Common myeloid progenitor, CD34-positive (primary cell): ENCODE measurements around the gene ABHD16A.
A peak's percentile ranks its signal among the peaks of the same experiment; 100 is the strongest.

Experiments
- CTCF ChIA-PET: fragments of 350-600 bp; sonication (Branson Sonifier 250); formaldehyde crosslinking; loops from one replicate; lab custom pipeline; 2021; ENCODE audit warnings: antibody characterized with exemption; lab: Charles Lee
- POLR2A ChIA-PET: fragments of 350-600 bp; sonication (Branson Sonifier 250); formaldehyde crosslinking; loops from one replicate; lab custom pipeline; 2021; ENCODE audit warnings: antibody characterized with exemption; lab: Charles Lee
- DNase-seq, 3 donors: peaks; one replicate each; pipeline versions ENCODE4 v3.0.0 to v3.0.0-alpha.2; 2013
- H3K27ac ChIP-seq, 2 experiments: 1 replicate in 1 of 2; 2 replicates in 1 of 2; pipeline ENCODE4 v1.7.0; 2013; ENCODE audit warnings: inconsistent platforms in 2 of 2, low read length in 2 of 2, mild to moderate bottlenecking in 2 of 2, low read depth in 1 of 2, moderate library complexity in 1 of 2; ENCODE audit not compliant: severe bottlenecking in 2 of 2, insufficient read depth in 1 of 2, poor library complexity in 1 of 2
- H3K27me3 ChIP-seq, 5 experiments: replicated peaks in 2 of 5; 1 replicate in 3 of 5; 2 replicates in 2 of 5; pipeline versions ENCODE4 v1.6.1 to v1.7.0; 2013; ENCODE audit warnings: low read length in 4 of 5, mild to moderate bottlenecking in 2 of 5, moderate library complexity in 2 of 5, inconsistent platforms in 1 of 5; ENCODE audit not compliant: insufficient read depth in 5 of 5, control insufficient read depth in 4 of 5
- H3K36me3 ChIP-seq, 4 experiments: 1 replicate in 2 of 4; 2 replicates in 2 of 4; pipeline versions ENCODE4 v1.6.1 to v1.7.0; 2013; ENCODE audit warnings: low read length in 3 of 4, control low read depth in 1 of 4, mild to moderate bottlenecking in 1 of 4; ENCODE audit not compliant: control insufficient read depth in 4 of 4, insufficient read depth in 4 of 4
- H3K4me1 ChIP-seq, 4 experiments: 1 replicate in 3 of 4; 2 replicates in 1 of 4; pipeline versions ENCODE4 v1.6.1 to v1.7.1; 2013; ENCODE audit warnings: low read length in 3 of 4, mild to moderate bottlenecking in 3 of 4, control low read depth in 1 of 4, inconsistent platforms in 1 of 4, moderate library complexity in 1 of 4; ENCODE audit not compliant: control insufficient read depth in 4 of 4, insufficient read depth in 4 of 4; ENCODE audit errors: control extremely low read depth in 1 of 4
- H3K4me3 ChIP-seq, 7 experiments: 1 replicate in 4 of 7; 2 replicates in 3 of 7; pipeline versions ENCODE4 v1.5.1 to v1.7.0; 2013; ENCODE audit warnings: mild to moderate bottlenecking in 7 of 7, low read length in 6 of 7, moderate library complexity in 6 of 7, inconsistent platforms in 2 of 7, low read depth in 2 of 7, control low read depth in 1 of 7; ENCODE audit not compliant: insufficient read depth in 4 of 7, control insufficient read depth in 1 of 7; ENCODE audit errors: extremely low read depth in 1 of 7
- H3K9me3 ChIP-seq, 5 experiments: 1 replicate in 4 of 5; 2 replicates in 1 of 5; pipeline versions ENCODE4 v1.6.1 to v1.7.1; 2013; ENCODE audit warnings: low read length in 4 of 5, mild to moderate bottlenecking in 2 of 5, inconsistent platforms in 1 of 5, low read depth in 1 of 5, moderate library complexity in 1 of 5; ENCODE audit not compliant: control insufficient read depth in 4 of 5, insufficient read depth in 2 of 5; ENCODE audit errors: control extremely low read depth in 1 of 5
- WGBS: methylation state at CpG from one replicate; pipeline ENCODE4 v1.1.5; 2013; ENCODE audit not compliant: insufficient coverage; 5-methylcytosine and 5-hydroxymethylcytosine counted together

ABHD16A gene

DNA sequence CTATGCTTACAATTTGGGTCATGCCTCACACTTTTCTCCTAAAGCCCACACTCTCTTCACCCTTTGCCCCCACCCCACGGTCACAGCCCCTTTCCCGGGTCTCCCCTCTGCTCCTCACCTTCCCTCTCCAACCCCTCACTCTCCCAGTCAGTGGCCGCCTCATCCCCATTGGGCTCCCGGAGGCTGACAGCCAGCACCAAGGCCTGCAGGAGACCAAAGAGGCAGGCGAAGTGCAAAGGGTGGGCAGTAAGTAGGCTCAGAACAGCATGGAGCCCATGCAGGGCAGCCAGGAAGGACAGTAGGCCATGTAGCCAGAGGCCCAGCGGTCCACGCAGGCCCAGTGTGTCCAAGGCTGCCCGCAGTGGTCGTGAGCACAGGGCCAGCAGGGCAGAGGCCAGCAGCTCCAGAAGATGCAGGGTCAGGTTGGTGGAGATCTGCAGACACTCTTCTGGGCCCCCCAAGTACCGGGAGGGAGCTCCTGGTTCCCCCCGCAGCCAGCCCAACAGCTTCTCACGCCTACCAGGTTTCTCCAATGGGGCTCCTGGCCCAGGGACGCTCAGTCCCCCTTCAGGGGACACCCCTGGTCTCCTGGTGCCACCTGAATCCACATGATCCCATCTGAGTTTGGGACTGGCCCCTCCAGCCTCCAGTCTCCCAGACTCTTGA, 44.0 kb downstream of the ABHD16A start:
- Histone ChIP-seq H3K27me3 (no peaks in the 10 kb centered on the region), H3K27ac (peak overlapping the region; percentile 74 to 86), H3K36me3 (peaks cover 4 to 36% (median 27%) of the 10 kb centered on the region in 4 experiments), H3K4me1 (peaks cover 10 to 64% (median 38%) of the 10 kb centered on the region in 4 experiments), H3K9me3 (no peaks in the 10 kb centered on the region), H3K4me3 (peak overlapping the region in 5 of 7 experiments; percentile 77 to 94 (median 80))
- no peak for DNase-seq
- ChIA-PET POLR2A (no interaction called here), CTCF (interaction anchor here (0.7 to 0.9 kb wide), 2 partner anchors 9 to 111 kb away, joined by 3 read pairs; no protein-coding TSS in a partner anchor)
- 96% methylated on average over 11 of the region's 13 CpGs for WGBS

DNA sequence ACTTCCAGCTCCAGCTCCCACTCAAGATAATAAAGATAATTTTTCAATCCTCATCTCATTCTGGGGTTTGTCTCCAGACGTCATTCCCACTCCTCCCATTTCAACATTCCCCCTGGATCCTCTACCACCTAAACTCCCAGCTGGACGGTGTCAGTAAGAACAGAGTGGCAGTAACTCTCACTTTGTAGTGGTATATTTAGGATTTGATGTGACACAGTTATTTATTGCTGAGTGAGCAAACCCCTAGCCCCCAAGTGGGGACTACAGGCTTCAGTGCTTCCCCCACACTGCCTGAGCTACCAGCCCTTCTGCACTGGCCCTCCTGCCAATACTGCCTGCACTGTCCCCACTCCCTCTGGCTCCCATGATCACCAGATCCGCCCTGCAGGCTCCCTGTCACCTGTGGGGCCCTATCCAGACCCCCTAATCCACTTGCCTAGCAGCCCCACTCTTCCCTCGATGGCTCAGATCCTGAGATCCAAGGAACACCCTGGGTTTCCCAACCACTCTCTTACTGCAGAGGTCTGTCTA, 44.9 kb downstream of the ABHD16A start:
- no peak for DNase-seq
- WGBS: 100% methylated on average over 2 of the region's 4 CpGs
- ChIA-PET POLR2A (no interaction called here), CTCF (interaction anchor here (1.3 to 1.6 kb wide), 2 partner anchors 13 to 60 kb away, joined by 4 to 6 read pairs; no protein-coding TSS in a partner anchor)
- no peak overlapping the region for H3K4me3 ChIP-seq
- H3K27ac ChIP-seq: peak overlapping the region in 1 of 2 experiments; percentile 29
- H3K27me3 ChIP-seq: no peaks in the 10 kb centered on the region
- H3K9me3 ChIP-seq: no peaks in the 10 kb centered on the region
- peaks cover 6 to 61% (median 34%) of the 10 kb centered on the region in 4 experiments for H3K4me1 ChIP-seq
- peaks cover 4 to 33% (median 25%) of the 10 kb centered on the region in 4 experiments for H3K36me3 ChIP-seq

DNA sequence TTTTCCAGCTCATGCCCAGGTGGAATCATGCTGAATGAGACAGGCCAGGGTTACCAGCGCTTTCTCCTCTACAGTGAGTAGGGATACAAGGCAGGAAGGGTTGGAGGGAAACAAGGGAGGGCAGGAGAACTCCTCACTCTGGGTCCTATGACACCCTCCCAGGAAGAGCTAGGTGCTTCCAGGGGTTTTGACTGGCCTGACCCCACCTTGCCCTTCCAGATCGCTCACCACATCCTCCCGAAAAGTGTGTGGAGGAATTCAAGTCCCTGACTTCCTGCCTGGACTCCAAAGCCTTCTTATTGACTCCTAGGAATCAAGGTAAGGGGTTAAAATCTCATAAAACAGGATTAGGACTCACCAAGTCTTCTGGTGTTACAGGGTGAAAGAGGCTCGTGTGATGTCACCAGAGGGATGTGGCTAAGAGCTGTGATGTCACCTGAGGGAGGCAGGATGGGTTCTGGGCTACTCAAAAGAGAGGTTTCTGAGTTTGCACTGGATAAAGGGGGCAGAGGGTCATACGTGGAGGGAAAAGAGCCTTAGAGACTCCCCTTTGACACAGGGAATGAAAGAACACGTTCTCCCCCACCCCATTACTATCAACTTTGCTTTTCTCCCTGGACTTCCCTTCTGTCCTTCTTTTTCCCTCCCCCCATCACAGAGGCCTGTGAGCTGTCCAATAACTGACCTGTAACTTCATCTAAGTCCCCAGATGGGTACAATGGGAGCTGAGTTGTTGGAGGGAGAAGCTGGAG, 45.5 kb downstream of the ABHD16A start:
- Histone ChIP-seq H3K4me1 (peaks cover 5 to 60% (median 35%) of the 10 kb centered on the region in 4 experiments), H3K9me3 (no peaks in the 10 kb centered on the region), H3K4me3 (no peak overlapping the region), H3K27me3 (no peaks in the 10 kb centered on the region), H3K27ac (peak overlapping the region in 1 of 2 experiments; percentile 29), H3K36me3 (peaks cover 4 to 32% (median 24%) of the 10 kb centered on the region in 4 experiments)
- ChIA-PET POLR2A (no interaction called here), CTCF (interaction anchor here (0.6 to 1.6 kb wide), 4 partner anchors 14 to 133 kb away, joined by 3 to 6 read pairs (median 4); no protein-coding TSS in a partner anchor)
- no peak for DNase-seq
- 96% methylated on average over 4 of the region's 6 CpGs for WGBS

DNA sequence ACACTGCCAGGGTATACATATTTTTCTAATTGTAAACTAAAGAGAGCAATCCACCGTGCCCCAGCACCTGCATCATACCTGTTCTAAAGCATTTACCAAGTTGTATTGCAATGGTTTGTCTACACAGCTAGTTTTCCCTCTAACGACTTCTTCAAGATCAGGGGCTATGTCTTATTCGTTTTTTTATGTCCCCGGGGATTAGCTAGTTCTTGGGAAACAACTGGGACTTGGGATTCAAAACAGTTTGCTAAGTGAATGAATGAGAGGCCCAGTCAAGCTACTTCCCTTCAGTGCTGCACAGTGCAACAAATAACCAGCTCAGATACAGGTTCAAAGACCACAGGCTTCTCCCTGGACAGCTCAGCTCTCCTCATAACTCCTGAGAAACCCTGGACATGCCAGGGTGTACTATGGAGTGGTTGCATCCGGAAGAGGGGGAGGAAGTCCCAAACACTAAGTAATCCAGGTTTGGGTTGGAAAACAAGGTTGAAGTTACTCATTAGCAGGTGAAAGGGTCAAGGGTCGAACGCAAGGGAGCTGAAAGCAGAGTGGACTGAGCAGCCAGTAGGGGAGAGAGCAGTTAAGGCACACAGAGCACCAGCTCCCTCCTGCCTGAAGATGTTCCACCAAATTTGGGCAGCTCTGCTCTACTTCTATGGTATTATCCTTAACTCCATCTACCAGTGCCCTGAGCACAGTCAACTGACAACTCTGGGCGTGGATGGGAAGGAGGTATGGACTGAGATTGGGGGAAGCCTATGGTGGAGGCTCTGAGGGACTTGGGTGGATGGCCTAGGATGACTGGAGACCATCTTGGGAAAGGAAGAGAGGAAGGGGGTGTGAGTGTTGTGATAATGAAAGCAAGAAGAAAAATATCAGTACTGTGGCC, 47.5 kb downstream of the ABHD16A start, which contains the start of gene APOM:
Gene APOM (plus strand): TSS at position 546 of the 889 bp plus-strand sequence. CDS start 73 bp downstream, at position 619.
- ChIA-PET POLR2A (interaction anchor here (4.5 kb wide), 1 partner anchor 9 kb away, joined by 31 read pairs; the partner anchor contains the start of genes CSNK2B and GPANK1), CTCF (interaction anchor here (1.0 to 4.7 kb wide), 3 partner anchors 9 to 135 kb away, joined by 3 to 40 read pairs (median 3); partner anchors contain the start of genes CSNK2B and GPANK1)
- WGBS: 98% methylated on average over 8 of the region's 8 CpGs
- no peaks in the 10 kb centered on the region for H3K9me3 ChIP-seq
- H3K27ac ChIP-seq: no peak within 1 kb of the TSS
- H3K36me3 ChIP-seq: peaks cover 4 to 22% (median 17%) of the 10 kb centered on the region in 4 experiments
- peaks cover 5 to 52% (median 41%) of the 10 kb centered on the region in 4 experiments for H3K4me1 ChIP-seq
- no peak for DNase-seq
- no peak within 1 kb of the TSS for H3K4me3 ChIP-seq
- H3K27me3 ChIP-seq: no peaks in the 10 kb centered on the region

DNA sequence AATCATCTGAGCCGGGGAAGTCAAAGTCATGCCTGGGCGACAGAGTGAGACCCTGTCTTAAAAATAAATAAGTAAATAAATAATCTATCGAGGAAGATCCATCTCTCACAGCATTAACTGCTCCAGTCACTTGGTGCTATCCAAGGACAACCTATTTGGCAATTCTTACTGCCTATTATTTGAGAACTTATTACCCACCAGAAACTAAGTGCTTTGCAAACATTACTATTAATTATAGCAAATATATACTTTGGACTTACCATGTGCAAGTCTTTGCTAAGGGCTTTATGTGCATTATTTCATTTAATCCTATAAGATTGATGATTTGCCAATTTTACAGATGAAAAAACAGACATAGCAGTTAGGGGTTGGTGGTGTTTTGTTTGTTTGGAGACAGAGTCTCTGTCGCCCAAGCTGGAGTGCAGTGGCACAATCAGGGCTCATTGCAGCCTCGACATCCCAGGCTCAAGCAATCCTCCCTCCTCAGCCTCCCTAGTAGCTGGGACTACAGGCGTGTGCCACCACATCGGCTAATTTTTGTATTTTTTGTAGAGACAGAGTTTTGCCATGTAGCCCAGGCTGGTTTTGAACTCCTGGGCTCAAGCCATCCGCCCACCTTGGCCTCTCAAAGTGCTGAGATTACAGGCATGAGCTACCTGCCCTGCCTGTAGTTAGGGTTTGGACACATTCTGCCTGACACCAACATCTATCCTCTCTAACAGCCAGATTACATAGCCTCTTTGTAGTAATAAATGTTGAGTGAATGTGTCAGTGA, 48.4 kb downstream of the ABHD16A start:
- Histone ChIP-seq H3K36me3 (peaks cover 4 to 29% (median 19%) of the 10 kb centered on the region in 4 experiments), H3K4me3 (no peak overlapping the region), H3K27me3 (no peaks in the 10 kb centered on the region), H3K4me1 (peaks cover 3 to 47% (median 36%) of the 10 kb centered on the region in 4 experiments), H3K27ac (no peak overlapping the region), H3K9me3 (no peaks in the 10 kb centered on the region)
- ChIA-PET CTCF (interaction anchor here (0.9 to 4.7 kb wide), 4 partner anchors 10 to 209 kb away, joined by 3 to 40 read pairs (median 4); partner anchors contain the start of genes CSNK2B and GPANK1), POLR2A (interaction anchor here (1.0 to 4.5 kb wide), 2 partner anchors 10 to 17 kb away, joined by 3 to 31 read pairs; partner anchors contain the start of genes CSNK2B and GPANK1)
- DNase-seq: no peak
- 100% methylated on average over 4 of the region's 8 CpGs for WGBS
